ENCODE data around the gene AMDHD2. TPM values are rescaled to one million over a fixed set of nuclear protein-coding genes. Genes with fewer than 3 reads are reported as not detected.

Gene AMDHD2
- total RNA-seq, 6 experiments from 2014 or later = 15.6 to 19.3 (median 18.6) TPM

- TF ChIP-seq, protein P1, sequence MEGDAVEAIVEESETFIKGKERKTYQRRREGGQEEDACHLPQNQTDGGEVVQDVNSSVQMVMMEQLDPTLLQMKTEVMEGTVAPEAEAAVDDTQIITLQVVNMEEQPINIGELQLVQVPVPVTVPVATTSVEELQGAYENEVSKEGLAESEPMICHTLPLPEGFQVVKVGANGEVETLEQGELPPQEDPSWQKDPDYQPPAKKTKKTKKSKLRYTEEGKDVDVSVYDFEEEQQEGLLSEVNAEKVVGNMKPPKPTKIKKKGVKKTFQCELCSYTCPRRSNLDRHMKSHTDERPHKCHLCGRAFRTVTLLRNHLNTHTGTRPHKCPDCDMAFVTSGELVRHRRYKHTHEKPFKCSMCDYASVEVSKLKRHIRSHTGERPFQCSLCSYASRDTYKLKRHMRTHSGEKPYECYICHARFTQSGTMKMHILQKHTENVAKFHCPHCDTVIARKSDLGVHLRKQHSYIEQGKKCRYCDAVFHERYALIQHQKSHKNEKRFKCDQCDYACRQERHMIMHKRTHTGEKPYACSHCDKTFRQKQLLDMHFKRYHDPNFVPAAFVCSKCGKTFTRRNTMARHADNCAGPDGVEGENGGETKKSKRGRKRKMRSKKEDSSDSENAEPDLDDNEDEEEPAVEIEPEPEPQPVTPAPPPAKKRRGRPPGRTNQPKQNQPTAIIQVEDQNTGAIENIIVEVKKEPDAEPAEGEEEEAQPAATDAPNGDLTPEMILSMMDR (IDR thresholded peaks at IDR 0.05) = no peak
- no peak overlapping the region for H3K4me3 Mint-ChIP-seq
- no peaks in the 10 kb centered on the region; the same call in 1 of the 2 replicates for H3K36me3 Mint-ChIP-seq (ENCODE audit: low read depth)
- no peaks in the 10 kb centered on the region for H3K27me3 Mint-ChIP-seq (ENCODE audit: insufficient read depth)
- H3K27ac Mint-ChIP-seq = no peak overlapping the region
- no peak for DNase-seq
- no peaks in the 10 kb centered on the region for H3K9me3 Mint-ChIP-seq
- peaks cover 5% of the 10 kb centered on the region; the same call in 1 of the 2 replicates for H3K4me1 Mint-ChIP-seq (ENCODE audit: low read depth)
Observed at GRCh38 chr16:2499454-2499853, 20.7 kb upstream of the AMDHD2 start.

GRCh38 chr16:2499890-2500429 lies 20.2 kb upstream of the AMDHD2 start:
- no peak for DNase-seq
- H3K27ac Mint-ChIP-seq = no peak overlapping the region
- H3K9me3 Mint-ChIP-seq = no peaks in the 10 kb centered on the region
- H3K27me3 Mint-ChIP-seq (ENCODE audit: insufficient read depth) = no peaks in the 10 kb centered on the region
- TF ChIP-seq, protein P1 (IDR thresholded peaks at IDR 0.05) = no peak
- no peaks in the 10 kb centered on the region; the same call in 1 of the 2 replicates for H3K36me3 Mint-ChIP-seq (ENCODE audit: low read depth)
- peaks cover 5% of the 10 kb centered on the region; the same call in 1 of the 2 replicates for H3K4me1 Mint-ChIP-seq (ENCODE audit: low read depth)
- H3K4me3 Mint-ChIP-seq = no peak overlapping the region

GRCh38 chr16:2500430-2500917 lies 19.7 kb upstream of the AMDHD2 start:
- Mint-ChIP-seq H3K9me3 (no peaks in the 10 kb centered on the region), H3K4me3 (no peak overlapping the region), H3K27ac (no peak overlapping the region), H3K27me3 (ENCODE audit: insufficient read depth) (no peaks in the 10 kb centered on the region), H3K36me3 (ENCODE audit: low read depth) (no peaks in the 10 kb centered on the region; the same call in 1 of the 2 replicates), H3K4me1 (ENCODE audit: low read depth) (peaks cover 5% of the 10 kb centered on the region; the same call in 1 of the 2 replicates)
- no peak for DNase-seq
- TF ChIP-seq, protein P1 (IDR thresholded peaks at IDR 0.05) = no peak

DNA sequence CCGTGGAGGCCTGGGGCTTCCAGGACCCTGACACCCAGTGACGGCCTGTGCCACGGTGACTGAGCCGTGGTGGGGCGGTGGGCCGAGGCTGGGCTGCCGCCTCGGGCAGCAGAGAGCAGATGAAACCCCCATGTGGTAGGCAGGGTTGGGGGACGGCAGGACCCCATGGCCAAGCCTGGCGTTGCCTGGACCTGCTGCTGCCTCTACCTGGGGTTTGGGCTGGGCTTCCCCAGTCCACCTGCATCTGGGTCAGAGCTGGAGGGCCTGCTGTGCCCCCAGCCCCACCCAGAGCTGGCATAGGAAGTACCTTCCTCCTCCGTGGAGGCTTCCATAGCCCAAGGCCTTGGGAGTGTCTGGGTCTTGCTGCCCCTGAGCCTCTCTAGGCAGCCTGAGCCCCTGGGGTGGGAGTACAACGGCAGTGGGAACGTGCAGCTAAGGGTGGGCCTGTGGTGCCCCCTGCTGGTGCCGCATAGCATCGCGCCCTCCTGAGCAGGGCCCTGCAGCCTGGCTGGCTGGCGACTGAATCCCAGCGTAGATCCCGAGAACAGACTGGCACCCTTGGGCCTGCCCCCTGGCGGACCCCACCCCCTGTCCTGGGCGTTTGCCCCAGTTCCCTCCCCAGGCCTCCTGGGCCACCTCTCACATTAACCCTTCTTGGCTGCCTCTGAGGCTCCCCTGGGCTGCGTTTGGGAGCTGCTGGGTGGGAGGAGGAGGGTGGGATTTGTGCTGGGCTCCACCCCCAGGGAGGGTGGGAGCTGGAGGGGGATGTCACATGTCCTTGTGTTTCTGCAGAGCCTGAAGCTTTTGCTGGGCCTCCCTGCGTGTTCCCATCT lies 19.0 kb upstream of the AMDHD2 start:
- TF ChIP-seq, protein P1 (IDR thresholded peaks at IDR 0.05) = peak; percentile 97
- no peak overlapping the region for H3K27ac Mint-ChIP-seq
- peaks cover 5% of the 10 kb centered on the region; the same call in 1 of the 2 replicates for H3K4me1 Mint-ChIP-seq (ENCODE audit: low read depth)
- H3K9me3 Mint-ChIP-seq = no peaks in the 10 kb centered on the region
- H3K27me3 Mint-ChIP-seq (ENCODE audit: insufficient read depth) = no peaks in the 10 kb centered on the region
- H3K4me3 Mint-ChIP-seq = no peak overlapping the region
- peak; percentile 52 for DNase-seq
- no peaks in the 10 kb centered on the region; the same call in 1 of the 2 replicates for H3K36me3 Mint-ChIP-seq (ENCODE audit: low read depth)

DNA sequence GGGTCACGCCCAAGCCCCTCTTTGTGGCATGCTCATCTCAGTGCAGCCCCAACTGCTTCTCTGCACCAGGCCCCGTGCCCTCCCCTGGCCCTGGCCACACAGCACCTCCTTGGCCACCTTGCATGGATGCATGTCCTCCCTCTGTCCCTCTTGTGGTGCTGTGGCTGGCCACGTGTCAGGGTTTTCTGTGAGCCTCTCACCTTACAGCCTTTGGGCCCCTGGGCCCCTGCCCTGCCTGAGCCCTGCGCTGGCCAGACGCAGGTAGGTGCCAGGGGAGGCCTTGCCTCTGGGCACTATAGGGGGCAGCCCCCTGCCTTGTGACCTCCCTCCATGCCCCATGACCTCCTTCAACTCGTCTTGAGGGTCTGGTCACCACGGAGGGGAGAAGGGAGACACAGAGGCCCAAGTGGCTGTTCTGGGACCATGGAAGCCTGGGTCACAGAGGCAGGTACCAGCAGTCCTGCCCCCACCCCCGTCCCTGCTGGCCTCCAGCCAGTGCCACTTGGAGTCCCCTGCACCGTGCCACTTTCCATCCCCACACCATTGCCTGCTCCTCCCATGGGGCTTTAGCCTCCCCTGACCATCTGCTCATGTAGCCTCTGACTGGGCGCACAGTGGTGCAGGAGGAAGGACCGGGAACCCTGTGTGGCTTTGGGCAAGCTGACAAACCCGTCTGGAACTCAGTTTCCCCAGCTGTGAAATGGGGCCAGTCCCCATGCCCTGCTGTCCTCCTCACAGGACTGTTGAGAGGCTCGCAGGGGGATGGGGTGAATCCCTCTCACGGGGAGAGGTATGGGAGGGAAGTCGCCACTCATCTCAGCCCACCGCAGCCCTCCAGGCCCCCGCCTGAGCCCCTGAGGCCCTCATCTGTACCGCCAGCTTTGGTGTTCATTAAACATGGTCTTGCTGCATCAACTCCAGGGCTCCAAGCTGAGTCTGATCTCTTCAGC lies 17.9 kb upstream of the AMDHD2 start:
- DNase-seq = no peak
- peaks cover 5% of the 10 kb centered on the region; the same call in 1 of the 2 replicates for H3K4me1 Mint-ChIP-seq (ENCODE audit: low read depth)
- H3K27me3 Mint-ChIP-seq (ENCODE audit: insufficient read depth) = no peaks in the 10 kb centered on the region
- H3K4me3 Mint-ChIP-seq = no peak overlapping the region
- no peak overlapping the region for H3K27ac Mint-ChIP-seq
- H3K9me3 Mint-ChIP-seq = no peaks in the 10 kb centered on the region
- H3K36me3 Mint-ChIP-seq (ENCODE audit: low read depth) = no peaks in the 10 kb centered on the region; the same call in 1 of the 2 replicates
- TF ChIP-seq, protein P1 (IDR thresholded peaks at IDR 0.05) = no peak
